Adrenal gland (tissue), 5 donors: Measurements from ENCODE around the gene GBP4.

Source experiments
- POLR2A ChIP-seq, 2 donors: fragments of 450-650 bp; IDR thresholded peaks; one replicate each; pipeline ENCODE4 v1.6.1; 2017; ENCODE audit warnings: antibody characterized with exemption in 2 of 2, mild to moderate bottlenecking in 2 of 2, moderate library complexity in 1 of 2
- TF ChIP-seq, protein P1 (sequence below), 6 experiments: fragments of 450-650 bp in 4 of 6; fragments of 200-600 bp in 2 of 6; sonication (generic) in 1 of 6; IDR thresholded peaks; 1 replicate in 5 of 6; 2 replicates in 1 of 6; pipeline versions ENCODE4 v1.5.1 to v1.8.0; 2016 to 2021; ENCODE audit warnings: antibody characterized with exemption in 6 of 6, mild to moderate bottlenecking in 2 of 6, moderate library complexity in 1 of 6
- donor health status: DM: no; HTN: no; CAD: no.

DNA sequence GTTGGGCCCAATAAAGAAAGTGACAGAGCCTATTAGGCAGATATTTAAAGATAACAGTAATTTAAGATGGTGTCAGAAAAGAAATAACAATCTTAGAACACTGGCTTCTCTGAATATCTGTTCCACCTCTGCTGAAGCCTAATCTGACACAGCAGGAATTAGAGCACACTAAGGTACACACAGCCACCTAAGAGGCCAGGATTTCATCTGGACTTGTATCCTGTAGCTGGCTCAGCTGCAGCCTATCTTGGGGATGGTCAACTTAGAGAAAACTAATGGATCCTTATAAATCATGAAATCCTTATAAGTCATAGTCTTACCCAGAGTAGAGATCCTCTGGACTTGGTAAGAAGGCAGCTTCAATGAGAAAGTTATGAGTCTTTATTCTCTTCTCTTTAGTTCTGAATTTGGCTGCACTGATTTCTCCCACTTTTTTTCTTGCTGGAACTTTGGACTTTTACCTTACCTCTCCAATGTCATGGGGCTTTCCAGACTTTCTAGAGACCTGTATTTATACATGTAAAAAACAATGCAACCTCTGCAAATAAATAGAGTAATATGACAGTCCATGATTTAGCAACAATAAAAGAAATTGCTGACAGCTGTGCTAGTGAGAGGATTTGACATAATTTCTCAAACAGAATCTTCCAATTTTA, 23.0 kb downstream of the GBP4 start, which contains the start of gene GBP7:
- TF ChIP-seq, protein P1, sequence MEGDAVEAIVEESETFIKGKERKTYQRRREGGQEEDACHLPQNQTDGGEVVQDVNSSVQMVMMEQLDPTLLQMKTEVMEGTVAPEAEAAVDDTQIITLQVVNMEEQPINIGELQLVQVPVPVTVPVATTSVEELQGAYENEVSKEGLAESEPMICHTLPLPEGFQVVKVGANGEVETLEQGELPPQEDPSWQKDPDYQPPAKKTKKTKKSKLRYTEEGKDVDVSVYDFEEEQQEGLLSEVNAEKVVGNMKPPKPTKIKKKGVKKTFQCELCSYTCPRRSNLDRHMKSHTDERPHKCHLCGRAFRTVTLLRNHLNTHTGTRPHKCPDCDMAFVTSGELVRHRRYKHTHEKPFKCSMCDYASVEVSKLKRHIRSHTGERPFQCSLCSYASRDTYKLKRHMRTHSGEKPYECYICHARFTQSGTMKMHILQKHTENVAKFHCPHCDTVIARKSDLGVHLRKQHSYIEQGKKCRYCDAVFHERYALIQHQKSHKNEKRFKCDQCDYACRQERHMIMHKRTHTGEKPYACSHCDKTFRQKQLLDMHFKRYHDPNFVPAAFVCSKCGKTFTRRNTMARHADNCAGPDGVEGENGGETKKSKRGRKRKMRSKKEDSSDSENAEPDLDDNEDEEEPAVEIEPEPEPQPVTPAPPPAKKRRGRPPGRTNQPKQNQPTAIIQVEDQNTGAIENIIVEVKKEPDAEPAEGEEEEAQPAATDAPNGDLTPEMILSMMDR (IDR thresholded peaks at IDR 0.05) = no peak
- no peak for TF ChIP-seq POLR2A (IDR thresholded peaks at IDR 0.05)
